Mucosa of gallbladder (tissue), 1 donor: Measurements from ENCODE around the gene UBA7. TPM values are rescaled to one million over a fixed set of nuclear protein-coding genes. Genes with fewer than 3 reads are reported as not detected.

Source experiments
- total RNA-seq: library from RNA; stranded (reverse); gene quantifications from one replicate; pipeline ENCODE4 v1.2.1, GENCODE V29; 2021
- donor health status: DM: no; HTN: no; CAD: no.

Gene UBA7
- total RNA-seq, 1 donor from 2014 or later: 122 TPM

Other genes starting within 250 kb of the UBA7 start
- gene APEH, start 139.6 kb downstream of the UBA7 start, total RNA-seq: 128 TPM
- 45.5 TPM for gene MST1, start 124.5 kb downstream of the UBA7 start, total RNA-seq
- gene RNF123, start 124.4 kb downstream of the UBA7 start, total RNA-seq: 55.6 TPM
- gene AMIGO3, start 94.3 kb downstream of the UBA7 start, total RNA-seq: 0.43 TPM
- gene GMPPB, start 90.0 kb downstream of the UBA7 start, total RNA-seq: 51.9 TPM
- gene IP6K1, start 27.4 kb downstream of the UBA7 start, total RNA-seq: 46.1 TPM
- 0.09 TPM for gene CDHR4, start 14.1 kb downstream of the UBA7 start, total RNA-seq
- 4.4 TPM for gene INKA1, start 10.7 kb downstream of the UBA7 start, total RNA-seq
- 2.4 TPM for gene TRAIP, start 42.6 kb upstream of the UBA7 start, total RNA-seq
- 0.09 TPM for gene CAMKV, start 56.0 kb upstream of the UBA7 start, total RNA-seq
- gene MST1R, start 89.9 kb upstream of the UBA7 start, total RNA-seq: 131 TPM
- gene MON1A, start 115.9 kb upstream of the UBA7 start, total RNA-seq: 9.7 TPM
- gene RBM6, start 126.2 kb upstream of the UBA7 start, total RNA-seq: 89.2 TPM